Fibroblast of lung (primary cell): Measurements from ENCODE around the gene IL18RAP. TPM values are rescaled to one million over a fixed set of nuclear protein-coding genes. Genes with fewer than 3 reads are reported as not detected.

Source experiments
- DNase-seq, 2 donors: peaks; one replicate each; pipeline versions ENCODE4 v3.0.0 to v3.0.0-alpha.2; 2010; ENCODE audit warnings: low read depth in 2 of 2
- H2AFZ ChIP-seq: 2 replicates; pipeline ENCODE4 v1.5.1; 2012; ENCODE audit warnings: low read length, control low read depth, inconsistent platforms
- H3K27ac ChIP-seq: 2 replicates; pipeline ENCODE4 v1.5.1; 2011; ENCODE audit warnings: low read length, control low read depth; ENCODE audit not compliant: insufficient read depth
- H3K27me3 ChIP-seq: 2 replicates; pipeline ENCODE4 v1.5.1; 2011; ENCODE audit warnings: mild to moderate bottlenecking, low read length; ENCODE audit not compliant: control insufficient read depth, insufficient read depth
- H3K36me3 ChIP-seq: 2 replicates; pipeline ENCODE4 v1.5.1; 2011; ENCODE audit warnings: low read length; ENCODE audit not compliant: control insufficient read depth, insufficient read depth
- H3K4me1 ChIP-seq: 2 replicates; pipeline ENCODE4 v1.5.1; 2011; ENCODE audit warnings: low read length; ENCODE audit not compliant: control insufficient read depth, insufficient read depth; ENCODE audit errors: extremely low read depth
- H3K4me2 ChIP-seq: 2 replicates; pipeline ENCODE4 v1.5.1; 2011; ENCODE audit warnings: low read length, control low read depth; ENCODE audit not compliant: insufficient read depth; ENCODE audit errors: extremely low read depth
- H3K4me3 ChIP-seq, 4 experiments: fragments of 200-600 bp in 1 of 4; sonication (generic) in 1 of 4; replicated peaks in 1 of 4; 2 replicates each; pipeline ENCODE4 v1.5.1; 2011 to 2016; ENCODE audit warnings: low read length in 4 of 4, low read depth in 3 of 4, mild to moderate bottlenecking in 3 of 4, control low read depth in 2 of 4, inconsistent platforms in 1 of 4, mixed read lengths in 1 of 4; ENCODE audit not compliant: insufficient read depth in 1 of 4; ENCODE audit errors: control extremely low read depth in 1 of 4
- H3K79me2 ChIP-seq: 2 replicates; pipeline ENCODE4 v1.5.1; 2012; ENCODE audit warnings: mild to moderate bottlenecking, low read length, inconsistent platforms; ENCODE audit not compliant: control insufficient read depth, insufficient read depth
- H3K9ac ChIP-seq: 2 replicates; pipeline ENCODE4 v1.5.1; 2011; ENCODE audit warnings: mild to moderate bottlenecking, low read length, control low read depth; ENCODE audit not compliant: insufficient read depth
- H3K9me3 ChIP-seq: 2 replicates; pipeline ENCODE4 v1.5.1; 2012; ENCODE audit warnings: low read depth, low read length; ENCODE audit not compliant: control insufficient read depth, insufficient read depth
- H4K20me1 ChIP-seq: 2 replicates; pipeline ENCODE4 v1.5.1; 2011; ENCODE audit warnings: low read length; ENCODE audit not compliant: control insufficient read depth, insufficient read depth; ENCODE audit errors: extremely low read depth
- EZH2 ChIP-seq: IDR thresholded peaks from 2 replicates; pipeline ENCODE4 v1.5.1; 2012; ENCODE audit warnings: low read length, control low read depth, mild to moderate bottlenecking; ENCODE audit errors: missing control alignments
- polyA minus RNA-seq: library from RNA; depleted of rRNA, polyadenylated mRNA; stranded (reverse); fragments of >200 nt; gene quantifications from 2 replicates; pipeline ENCODE4 v1.2.3, GENCODE V29; 2011; ENCODE audit warnings: low replicate concordance
- polyA plus RNA-seq, 2 donors: library from polyadenylated mRNA; depleted of rRNA in 1 of 2; stranded (reverse) in 1 of 2; unstranded in 1 of 2; fragments of >200 nt; gene quantifications; 2 replicates each; pipeline ENCODE4 v1.2.1, GENCODE V29; 2011 to 2012; ENCODE audit warnings: missing spikeins in 1 of 2
- total RNA-seq: library from RNA; depleted of rRNA; stranded (reverse); fragments of >200 nt; gene quantifications from 2 replicates; pipeline ENCODE4 v1.2.1, GENCODE V29; 2014
- TF ChIP-seq, protein P1 (sequence below), 2 donors: IDR thresholded peaks in 1 of 2; conservative IDR thresholded peaks in 1 of 2; 1 replicate in 1 of 2; 2 replicates in 1 of 2; pipeline ENCODE4 v1.5.1; 2011 to 2012; ENCODE audit warnings: low read length in 2 of 2, control low read depth in 1 of 2, inconsistent platforms in 1 of 2, low read depth in 1 of 2, mild to moderate bottlenecking in 1 of 2

Gene IL18RAP, protein sequence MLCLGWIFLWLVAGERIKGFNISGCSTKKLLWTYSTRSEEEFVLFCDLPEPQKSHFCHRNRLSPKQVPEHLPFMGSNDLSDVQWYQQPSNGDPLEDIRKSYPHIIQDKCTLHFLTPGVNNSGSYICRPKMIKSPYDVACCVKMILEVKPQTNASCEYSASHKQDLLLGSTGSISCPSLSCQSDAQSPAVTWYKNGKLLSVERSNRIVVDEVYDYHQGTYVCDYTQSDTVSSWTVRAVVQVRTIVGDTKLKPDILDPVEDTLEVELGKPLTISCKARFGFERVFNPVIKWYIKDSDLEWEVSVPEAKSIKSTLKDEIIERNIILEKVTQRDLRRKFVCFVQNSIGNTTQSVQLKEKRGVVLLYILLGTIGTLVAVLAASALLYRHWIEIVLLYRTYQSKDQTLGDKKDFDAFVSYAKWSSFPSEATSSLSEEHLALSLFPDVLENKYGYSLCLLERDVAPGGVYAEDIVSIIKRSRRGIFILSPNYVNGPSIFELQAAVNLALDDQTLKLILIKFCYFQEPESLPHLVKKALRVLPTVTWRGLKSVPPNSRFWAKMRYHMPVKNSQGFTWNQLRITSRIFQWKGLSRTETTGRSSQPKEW
- under 0.01 TPM in 1 of 2 replicates, not detected in the other for total RNA-seq
- not detected in 2 replicates for polyA plus RNA-seq
- not detected in 2 replicates for polyA plus RNA-seq (2012)
- polyA minus RNA-seq = not detected in 2 replicates

DNA sequence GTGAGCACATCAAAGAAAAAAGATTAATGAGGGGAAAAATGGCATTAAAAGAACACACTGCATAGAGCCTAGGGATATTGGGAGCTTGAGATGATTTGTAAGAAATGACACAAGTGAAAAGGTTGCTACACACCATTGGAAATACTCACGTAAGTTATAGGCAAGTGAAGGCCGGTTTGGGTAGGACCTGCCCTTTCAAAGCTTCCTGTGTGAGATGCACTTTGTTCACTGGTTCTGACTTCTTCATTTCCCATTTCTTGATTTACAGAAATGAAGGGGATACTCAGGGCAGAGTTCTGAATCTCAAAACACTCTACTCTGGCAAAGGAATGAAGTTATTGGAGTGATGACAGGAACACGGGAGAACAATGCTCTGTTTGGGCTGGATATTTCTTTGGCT is at the start of gene IL18RAP:
IL18RAP (plus strand) TSS at position 251 of the 400 bp plus-strand sequence; CDS start at position 369, 118 bp downstream.
- Histone ChIP-seq H3K4me1 (no peaks in the 10 kb centered on the region), H3K9ac (no peak within 1 kb of the TSS), H3K27me3 (peaks cover 7% of the 10 kb centered on the region), H3K36me3 (no peaks in the 10 kb centered on the region), H3K4me2 (no peak within 1 kb of the TSS), H2AFZ (no peak within 1 kb of the TSS), H3K9me3 (no peaks in the 10 kb centered on the region), H3K4me3 (no peak within 1 kb of the TSS), H3K27ac (no peak within 1 kb of the TSS), H4K20me1 (no peaks in the 10 kb centered on the region), H3K79me2 (no peaks in the 10 kb centered on the region)
- no peak for DNase-seq
- no peak for TF ChIP-seq EZH2
- TF ChIP-seq, protein P1, sequence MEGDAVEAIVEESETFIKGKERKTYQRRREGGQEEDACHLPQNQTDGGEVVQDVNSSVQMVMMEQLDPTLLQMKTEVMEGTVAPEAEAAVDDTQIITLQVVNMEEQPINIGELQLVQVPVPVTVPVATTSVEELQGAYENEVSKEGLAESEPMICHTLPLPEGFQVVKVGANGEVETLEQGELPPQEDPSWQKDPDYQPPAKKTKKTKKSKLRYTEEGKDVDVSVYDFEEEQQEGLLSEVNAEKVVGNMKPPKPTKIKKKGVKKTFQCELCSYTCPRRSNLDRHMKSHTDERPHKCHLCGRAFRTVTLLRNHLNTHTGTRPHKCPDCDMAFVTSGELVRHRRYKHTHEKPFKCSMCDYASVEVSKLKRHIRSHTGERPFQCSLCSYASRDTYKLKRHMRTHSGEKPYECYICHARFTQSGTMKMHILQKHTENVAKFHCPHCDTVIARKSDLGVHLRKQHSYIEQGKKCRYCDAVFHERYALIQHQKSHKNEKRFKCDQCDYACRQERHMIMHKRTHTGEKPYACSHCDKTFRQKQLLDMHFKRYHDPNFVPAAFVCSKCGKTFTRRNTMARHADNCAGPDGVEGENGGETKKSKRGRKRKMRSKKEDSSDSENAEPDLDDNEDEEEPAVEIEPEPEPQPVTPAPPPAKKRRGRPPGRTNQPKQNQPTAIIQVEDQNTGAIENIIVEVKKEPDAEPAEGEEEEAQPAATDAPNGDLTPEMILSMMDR (conservative IDR thresholded peaks at IDR 0.05 in 1 of 2, IDR thresholded peaks at IDR 0.05 in 1 of 2; ENCODE audit: low read depth in 1 of 2, low read length in 2 of 2) = no peak

DNA sequence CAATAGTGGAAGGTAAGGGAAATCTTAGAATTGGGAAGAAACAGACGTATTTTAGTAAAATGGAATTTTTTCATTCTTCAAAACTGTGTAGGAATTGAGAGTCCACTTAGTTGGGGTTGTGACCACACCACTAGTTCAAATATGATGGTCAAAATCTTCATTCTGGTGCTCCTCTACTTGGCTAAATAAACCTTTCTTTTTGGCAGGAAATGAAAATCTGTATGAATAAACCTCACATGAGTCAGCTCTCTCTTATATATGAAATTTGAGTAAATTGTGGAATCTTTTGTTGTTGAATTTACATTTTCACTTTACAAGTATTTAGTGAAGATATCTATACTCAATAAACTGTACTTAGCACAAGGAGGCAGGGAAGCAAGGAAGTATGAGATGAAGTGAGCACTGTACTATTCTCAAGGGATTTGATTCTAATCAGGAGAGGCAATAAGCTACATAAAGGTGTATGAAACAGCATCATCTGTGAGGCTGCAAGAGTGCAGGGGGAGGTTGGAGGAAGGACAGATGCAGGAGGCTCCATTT is 46.8 kb upstream of the IL18RAP start:
- Histone ChIP-seq H3K27me3 (no peaks in the 10 kb centered on the region), H2AFZ (no peak overlapping the region), H4K20me1 (no peaks in the 10 kb centered on the region), H3K79me2 (no peaks in the 10 kb centered on the region), H3K4me1 (no peaks in the 10 kb centered on the region), H3K9me3 (no peaks in the 10 kb centered on the region), H3K4me3 (no peak overlapping the region), H3K9ac (no peak overlapping the region), H3K27ac (no peak overlapping the region), H3K36me3 (no peaks in the 10 kb centered on the region), H3K4me2 (no peak overlapping the region)
- TF ChIP-seq EZH2 = no peak
- TF ChIP-seq, protein P1 (conservative IDR thresholded peaks at IDR 0.05 in 1 of 2, IDR thresholded peaks at IDR 0.05 in 1 of 2; ENCODE audit: low read depth in 1 of 2, low read length in 2 of 2) = no peak
- peak; percentile 6 to 43 for DNase-seq

DNA sequence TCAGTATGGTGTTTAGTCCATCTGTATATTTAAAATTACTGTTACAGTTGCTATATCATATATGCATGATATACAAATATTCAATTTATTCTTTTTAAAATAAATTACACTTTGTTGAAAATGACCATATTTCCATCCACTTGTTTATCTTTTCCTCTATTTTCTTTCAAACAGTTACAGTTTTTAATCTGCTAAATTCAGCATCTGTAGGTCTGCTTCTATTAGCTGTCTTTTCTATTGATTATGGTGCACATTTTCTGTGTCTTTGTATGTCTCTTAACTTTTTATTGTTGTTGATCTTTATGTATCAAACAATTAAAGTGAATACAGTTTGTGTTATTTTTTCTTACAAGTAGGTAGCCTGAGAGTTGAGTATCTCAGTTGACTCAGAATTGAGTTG is 39.2 kb upstream of the IL18RAP start:
- no peaks in the 10 kb centered on the region for H3K4me1 ChIP-seq
- DNase-seq = no peak
- H3K9ac ChIP-seq = no peak overlapping the region
- no peaks in the 10 kb centered on the region for H4K20me1 ChIP-seq
- no peak overlapping the region for H3K4me2 ChIP-seq
- no peak overlapping the region for H3K4me3 ChIP-seq
- no peak overlapping the region for H3K27ac ChIP-seq
- TF ChIP-seq, protein P1 (conservative IDR thresholded peaks at IDR 0.05 in 1 of 2, IDR thresholded peaks at IDR 0.05 in 1 of 2; ENCODE audit: low read depth in 1 of 2, low read length in 2 of 2) = no peak
- TF ChIP-seq EZH2 = no peak
- no peak overlapping the region for H2AFZ ChIP-seq
- H3K36me3 ChIP-seq = no peaks in the 10 kb centered on the region
- H3K9me3 ChIP-seq = no peaks in the 10 kb centered on the region
- no peaks in the 10 kb centered on the region for H3K27me3 ChIP-seq
- H3K79me2 ChIP-seq = no peaks in the 10 kb centered on the region
